ENCODE results near the gene SIGMAR1. TPM values are rescaled to one million over a fixed set of nuclear protein-coding genes. Genes with fewer than 3 reads are reported as not detected.

Gene SIGMAR1
- total and polyA plus RNA-seq, 2 of the 8 experiments (the other 6 are each of a cell fraction or from before 2014, with no cell fraction given), result 84.2 to 134 TPM

- TF ChIP-seq RXRA (IDR thresholded peaks at IDR 0.05; ENCODE audit: insufficient read depth, low read depth, low read length), result no peak
- no peak for TF ChIP-seq NANOG (IDR thresholded peaks at IDR 0.05; ENCODE audit: insufficient read depth, low read depth, low read length, poor library complexity, severe bottlenecking)
- TF ChIP-seq KDM1A (IDR thresholded peaks at IDR 0.05; ENCODE audit: borderline replicate concordance, low read length), result 0 out of 2 replicates have a peak, but pooled peaks have one; percentile 15
- peak; percentile 68; the same call in 1 of the 2 replicates for TF ChIP-seq CHD2 (IDR thresholded peaks at IDR 0.05; ENCODE audit: low read length)
- peak; percentile 86 for TF ChIP-seq SP1 (IDR thresholded peaks at IDR 0.05; ENCODE audit: low read depth, low read length)
- TF ChIP-seq HDAC2 (IDR thresholded peaks at IDR 0.05; ENCODE audit: borderline replicate concordance in 1 of 2, low read depth in 2 of 2, low read length in 2 of 2), result no peak
- TF ChIP-seq EGR1 (IDR thresholded peaks at IDR 0.05; ENCODE audit: borderline replicate concordance, low read depth, low read length), result peak; percentile 46; the same call in 1 of the 2 replicates
- peak; percentile 75; the same call in 1 of the 2 replicates for TF ChIP-seq GABPA (IDR thresholded peaks at IDR 0.05; ENCODE audit: borderline replicate concordance, insufficient read depth, low read length)
- TF ChIP-seq SUZ12 (IDR thresholded peaks at IDR 0.05; ENCODE audit: low read length), result no peak
Observed at GRCh38 chr9:34651876-34652601, 14.5 kb upstream of the SIGMAR1 start, which contains the start of gene IL11RA (continued).
